Bronchial epithelial cell (primary cell): Measurements from ENCODE around the gene MPP3. TPM values are rescaled to one million over a fixed set of nuclear protein-coding genes. Genes with fewer than 3 reads are reported as not detected.
"Not testable (repeated sequence)": the region's sequence is repeated elsewhere in the genome, so short reads cannot be mapped to it uniquely, and the experiment has no call there.

Source experiments
- DNase-seq: peaks from one replicate; pipeline ENCODE4 v3.0.0-alpha.2; 2010; ENCODE audit warnings: low read depth
- FAIRE-seq: peaks from 2 replicates; lab custom pipeline; 2011; peaks lifted over from hg19 to GRCh38; lab: Jason Lieb, UNC
- H3K27me3 ChIP-seq: 2 replicates; pipeline ENCODE4 v1.5.1; 2011; ENCODE audit warnings: low read length; ENCODE audit not compliant: control insufficient read depth, insufficient read depth
- H3K36me3 ChIP-seq: 2 replicates; pipeline ENCODE4 v1.5.1; 2011; ENCODE audit warnings: low read length; ENCODE audit not compliant: control insufficient read depth, insufficient read depth
- H3K4me3 ChIP-seq: 2 replicates; pipeline ENCODE4 v1.5.1; 2011; ENCODE audit warnings: mild to moderate bottlenecking, low read depth, low read length, control low read depth
- CTCF ChIP-seq: IDR thresholded peaks from 2 replicates; pipeline ENCODE4 v1.5.1; 2011; ENCODE audit warnings: mild to moderate bottlenecking, moderate library complexity, low read length, control low read depth, inconsistent platforms; ENCODE audit not compliant: insufficient read depth, severe bottlenecking
- total RNA-seq: library from RNA; depleted of rRNA; stranded (reverse); fragments of >200 nt; gene quantifications from 2 replicates; pipeline ENCODE4 v1.2.1, GENCODE V29; 2014

MPP3 gene
- total RNA-seq, 1 donor from 2014 or later, result 9.7 TPM

GRCh38 chr17:43805117-43805516 lies 27.8 kb downstream of the MPP3 start:
- Histone ChIP-seq H3K4me3 (no peak overlapping the region), H3K27me3 (no peaks in the 10 kb centered on the region), H3K36me3 (peaks cover 8% of the 10 kb centered on the region)
- FAIRE-seq (no peak), DNase-seq (no peak)
- TF ChIP-seq CTCF, result no peak

GRCh38 chr17:43803758-43804157 lies 29.2 kb downstream of the MPP3 start:
- no peak for FAIRE-seq
- H3K27me3 ChIP-seq, result no peaks in the 10 kb centered on the region
- no peak overlapping the region for H3K4me3 ChIP-seq
- no peak for DNase-seq
- H3K36me3 ChIP-seq, result peaks cover 6% of the 10 kb centered on the region
- TF ChIP-seq CTCF, result no peak

GRCh38 chr17:43801844-43802243 lies 31.1 kb downstream of the MPP3 start:
- H3K36me3 ChIP-seq, result no peaks in the 10 kb centered on the region
- no peak overlapping the region for H3K4me3 ChIP-seq
- TF ChIP-seq CTCF, result no peak
- no peak for FAIRE-seq
- DNase-seq, result no peak
- no peaks in the 10 kb centered on the region for H3K27me3 ChIP-seq

- FAIRE-seq (no peak), DNase-seq (no peak)
- no peaks in the 10 kb centered on the region for H3K36me3 ChIP-seq
- no peak overlapping the region for H3K4me3 ChIP-seq
- no peaks in the 10 kb centered on the region for H3K27me3 ChIP-seq
- TF ChIP-seq CTCF, result no peak
Measured at GRCh38 chr17:43800736-43801135, 32.2 kb downstream of the MPP3 start.

- no peak for DNase-seq
- TF ChIP-seq CTCF, result no peak
- Histone ChIP-seq H3K4me3 (no peak overlapping the region), H3K27me3 (no peaks in the 10 kb centered on the region), H3K36me3 (no peaks in the 10 kb centered on the region)
- no peak for FAIRE-seq
Measured at GRCh38 chr17:43799047-43799446, 33.9 kb downstream of the MPP3 start.

- H3K4me3 ChIP-seq, DNase-seq, FAIRE-seq, H3K36me3 ChIP-seq, H3K27me3 ChIP-seq: not testable (repeated sequence)
Measured at GRCh38 chr17:43798024-43798423, 34.9 kb downstream of the MPP3 start.

- not testable (repeated sequence) for H3K4me3 ChIP-seq, H3K36me3 ChIP-seq, H3K27me3 ChIP-seq, DNase-seq, FAIRE-seq
Measured at GRCh38 chr17:43792668-43793067, 40.3 kb downstream of the MPP3 start.
